ENCODE measurements around the gene WDR77. TPM values are rescaled to one million over a fixed set of nuclear protein-coding genes. Genes with fewer than 3 reads are reported as not detected.

The WDR77 gene
- total RNA-seq, 1 donor from 2014 or later, result 50.8 TPM

- no peak for DNase-seq (ENCODE audit: extremely low spot score in 2 of 2)
- intact Hi-C loops (cut with DNase I), result no loop called here
- TF ChIP-seq, protein P1, sequence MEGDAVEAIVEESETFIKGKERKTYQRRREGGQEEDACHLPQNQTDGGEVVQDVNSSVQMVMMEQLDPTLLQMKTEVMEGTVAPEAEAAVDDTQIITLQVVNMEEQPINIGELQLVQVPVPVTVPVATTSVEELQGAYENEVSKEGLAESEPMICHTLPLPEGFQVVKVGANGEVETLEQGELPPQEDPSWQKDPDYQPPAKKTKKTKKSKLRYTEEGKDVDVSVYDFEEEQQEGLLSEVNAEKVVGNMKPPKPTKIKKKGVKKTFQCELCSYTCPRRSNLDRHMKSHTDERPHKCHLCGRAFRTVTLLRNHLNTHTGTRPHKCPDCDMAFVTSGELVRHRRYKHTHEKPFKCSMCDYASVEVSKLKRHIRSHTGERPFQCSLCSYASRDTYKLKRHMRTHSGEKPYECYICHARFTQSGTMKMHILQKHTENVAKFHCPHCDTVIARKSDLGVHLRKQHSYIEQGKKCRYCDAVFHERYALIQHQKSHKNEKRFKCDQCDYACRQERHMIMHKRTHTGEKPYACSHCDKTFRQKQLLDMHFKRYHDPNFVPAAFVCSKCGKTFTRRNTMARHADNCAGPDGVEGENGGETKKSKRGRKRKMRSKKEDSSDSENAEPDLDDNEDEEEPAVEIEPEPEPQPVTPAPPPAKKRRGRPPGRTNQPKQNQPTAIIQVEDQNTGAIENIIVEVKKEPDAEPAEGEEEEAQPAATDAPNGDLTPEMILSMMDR (IDR thresholded peaks at IDR 0.05), result no peak
- TF ChIP-seq POLR2A (IDR thresholded peaks at IDR 0.05), result no peak
- no peak for TF ChIP-seq POLR2AphosphoS5 (IDR thresholded peaks at IDR 0.05; ENCODE audit: insufficient read depth in 1 of 2, low read depth in 1 of 2)
- H3K27ac ChIP-seq, result peak overlapping the region; percentile 78
- no peaks in the 10 kb centered on the region for H3K9me3 ChIP-seq
- peak overlapping the region; percentile 76 to 95 for H3K4me3 ChIP-seq
- peaks cover 0 to 27% of the 10 kb centered on the region in 2 donors for H3K36me3 ChIP-seq
- H3K4me1 ChIP-seq, result peaks cover 68% of the 10 kb centered on the region
- H3K27me3 ChIP-seq, result no peaks in the 10 kb centered on the region
Observed at GRCh38 chr1:111450185-111450584, 1.1 kb upstream of the WDR77 start.

DNA sequence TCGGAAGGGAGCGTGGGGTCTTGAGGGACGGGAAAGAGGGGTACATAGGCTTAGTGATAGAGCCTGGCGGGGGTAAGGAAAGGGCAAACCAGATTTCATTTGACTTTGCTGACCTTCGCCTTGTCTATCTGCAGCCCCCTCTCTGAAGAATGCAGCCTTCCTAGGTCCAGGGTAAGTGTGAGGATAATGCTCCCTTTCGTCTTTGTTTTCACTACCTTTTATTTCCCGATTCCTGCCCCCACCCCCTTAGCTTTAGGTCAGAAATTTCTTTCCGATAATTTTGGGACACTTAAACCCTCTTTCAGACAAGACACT lies 604 bp upstream of the WDR77 start:
- no peak for DNase-seq (ENCODE audit: extremely low spot score in 2 of 2)
- TF ChIP-seq POLR2AphosphoS5 (IDR thresholded peaks at IDR 0.05; ENCODE audit: insufficient read depth in 1 of 2, low read depth in 1 of 2) (peak in 1 of 2 donors; percentile 10), POLR2A (IDR thresholded peaks at IDR 0.05) (no peak)
- TF ChIP-seq, protein P1 (IDR thresholded peaks at IDR 0.05), result no peak
- Histone ChIP-seq H3K9me3 (no peaks in the 10 kb centered on the region), H3K36me3 (peaks cover 0 to 25% of the 10 kb centered on the region in 2 donors), H3K27me3 (no peaks in the 10 kb centered on the region), H3K4me1 (peaks cover 63% of the 10 kb centered on the region), H3K4me3 (peak overlapping the region; percentile 76 to 95), H3K27ac (peak overlapping the region; percentile 78)
- intact Hi-C loops (cut with DNase I), result no loop called here

- peaks cover 0 to 26% of the 10 kb centered on the region in 2 donors for H3K36me3 ChIP-seq
- no peaks in the 10 kb centered on the region for H3K9me3 ChIP-seq
- TF ChIP-seq POLR2A (IDR thresholded peaks at IDR 0.05) (no peak), POLR2AphosphoS5 (IDR thresholded peaks at IDR 0.05; ENCODE audit: insufficient read depth in 1 of 2, low read depth in 1 of 2) (no peak)
- TF ChIP-seq, protein P1 (IDR thresholded peaks at IDR 0.05), result no peak
- peak overlapping the region; percentile 78 for H3K27ac ChIP-seq
- H3K4me3 ChIP-seq, result peak overlapping the region; percentile 76 to 95
- intact Hi-C loops (cut with DNase I), result no loop called here
- peak in 1 of 2 donors; percentile 90 for DNase-seq (ENCODE audit: extremely low spot score in 2 of 2)
- no peaks in the 10 kb centered on the region for H3K27me3 ChIP-seq
- H3K4me1 ChIP-seq, result peaks cover 54% of the 10 kb centered on the region
Observed at GRCh38 chr1:111448482-111448917, 556 bp downstream of the WDR77 start.

- peaks cover 44% of the 10 kb centered on the region for H3K4me1 ChIP-seq
Observed at GRCh38 chr1:111446967-111447892, 1.8 kb downstream of the WDR77 start.

More at GRCh38 chr1:111446967-111447892, 1.8 kb downstream of the WDR77 start:
- TF ChIP-seq POLR2A (IDR thresholded peaks at IDR 0.05) (no peak), POLR2AphosphoS5 (IDR thresholded peaks at IDR 0.05; ENCODE audit: insufficient read depth in 1 of 2, low read depth in 1 of 2) (no peak)
- TF ChIP-seq, protein P1 (IDR thresholded peaks at IDR 0.05), result no peak
- peaks cover 0 to 39% of the 10 kb centered on the region in 2 donors for H3K36me3 ChIP-seq
- peak overlapping the region in 1 of 2 donors; percentile 76 for H3K4me3 ChIP-seq
- H3K27ac ChIP-seq, result no peak overlapping the region
- no peak for DNase-seq (ENCODE audit: extremely low spot score in 2 of 2)
- intact Hi-C loops (cut with DNase I), result no loop called here
- H3K9me3 ChIP-seq, result no peaks in the 10 kb centered on the region
- no peaks in the 10 kb centered on the region for H3K27me3 ChIP-seq

All from vagina (tissue), 2 donors.